D721Med (cell line): ENCODE data around the gene MAP1LC3B.

Source experiments
- DNase-seq: peaks from one replicate; pipeline ENCODE4 v3.0.0; 2011; ENCODE audit warnings: low spot score; ENCODE audit not compliant: insufficient read length
- FAIRE-seq: peaks from 2 replicates; lab custom pipeline; 2011; peaks lifted over from hg19 to GRCh38; lab: Jason Lieb, UNC
- TF ChIP-seq, protein P1 (sequence below): IDR thresholded peaks from 2 replicates; pipeline ENCODE4 v1.5.1; 2012; ENCODE audit warnings: mild to moderate bottlenecking, control low read depth; ENCODE audit not compliant: insufficient read depth; ENCODE audit errors: missing control alignments

MAP1LC3B gene

DNA sequence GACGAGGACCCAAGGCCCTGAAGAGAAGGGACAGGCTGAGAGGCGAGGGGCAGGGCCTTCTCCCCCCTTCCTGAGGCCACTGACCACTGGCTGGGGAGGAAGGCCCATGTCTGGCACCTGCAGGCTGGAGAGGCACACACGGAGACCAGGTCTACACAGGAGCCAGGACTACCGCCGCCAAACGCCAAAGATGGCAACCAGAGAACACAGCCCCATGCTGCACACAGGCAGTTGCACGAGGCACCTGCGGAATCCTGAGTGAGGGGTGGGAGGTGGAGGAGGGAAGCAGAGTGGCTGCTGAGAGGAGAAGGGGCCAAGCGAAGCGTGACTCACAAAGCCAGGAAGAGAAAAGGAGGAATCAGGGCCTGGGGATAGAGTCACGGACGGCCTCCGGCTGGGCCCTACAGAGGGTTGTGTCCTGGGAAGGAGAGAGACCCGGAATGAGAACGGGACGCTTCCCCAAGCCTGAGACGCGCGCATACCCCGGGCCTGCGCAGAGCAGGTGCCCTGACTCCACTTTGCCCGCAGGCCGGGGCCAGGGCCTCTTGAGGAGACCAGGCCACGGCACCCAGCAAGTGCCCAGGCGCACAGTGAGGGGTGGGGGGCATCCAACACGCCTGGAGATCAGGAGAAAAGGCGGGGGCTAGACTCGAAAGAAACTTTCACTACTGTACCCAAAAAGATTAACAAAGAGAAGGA, 46.3 kb upstream of the MAP1LC3B start:
- TF ChIP-seq, protein P1, sequence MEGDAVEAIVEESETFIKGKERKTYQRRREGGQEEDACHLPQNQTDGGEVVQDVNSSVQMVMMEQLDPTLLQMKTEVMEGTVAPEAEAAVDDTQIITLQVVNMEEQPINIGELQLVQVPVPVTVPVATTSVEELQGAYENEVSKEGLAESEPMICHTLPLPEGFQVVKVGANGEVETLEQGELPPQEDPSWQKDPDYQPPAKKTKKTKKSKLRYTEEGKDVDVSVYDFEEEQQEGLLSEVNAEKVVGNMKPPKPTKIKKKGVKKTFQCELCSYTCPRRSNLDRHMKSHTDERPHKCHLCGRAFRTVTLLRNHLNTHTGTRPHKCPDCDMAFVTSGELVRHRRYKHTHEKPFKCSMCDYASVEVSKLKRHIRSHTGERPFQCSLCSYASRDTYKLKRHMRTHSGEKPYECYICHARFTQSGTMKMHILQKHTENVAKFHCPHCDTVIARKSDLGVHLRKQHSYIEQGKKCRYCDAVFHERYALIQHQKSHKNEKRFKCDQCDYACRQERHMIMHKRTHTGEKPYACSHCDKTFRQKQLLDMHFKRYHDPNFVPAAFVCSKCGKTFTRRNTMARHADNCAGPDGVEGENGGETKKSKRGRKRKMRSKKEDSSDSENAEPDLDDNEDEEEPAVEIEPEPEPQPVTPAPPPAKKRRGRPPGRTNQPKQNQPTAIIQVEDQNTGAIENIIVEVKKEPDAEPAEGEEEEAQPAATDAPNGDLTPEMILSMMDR, result no peak
- DNase-seq (no peak), FAIRE-seq (no peak)

DNA sequence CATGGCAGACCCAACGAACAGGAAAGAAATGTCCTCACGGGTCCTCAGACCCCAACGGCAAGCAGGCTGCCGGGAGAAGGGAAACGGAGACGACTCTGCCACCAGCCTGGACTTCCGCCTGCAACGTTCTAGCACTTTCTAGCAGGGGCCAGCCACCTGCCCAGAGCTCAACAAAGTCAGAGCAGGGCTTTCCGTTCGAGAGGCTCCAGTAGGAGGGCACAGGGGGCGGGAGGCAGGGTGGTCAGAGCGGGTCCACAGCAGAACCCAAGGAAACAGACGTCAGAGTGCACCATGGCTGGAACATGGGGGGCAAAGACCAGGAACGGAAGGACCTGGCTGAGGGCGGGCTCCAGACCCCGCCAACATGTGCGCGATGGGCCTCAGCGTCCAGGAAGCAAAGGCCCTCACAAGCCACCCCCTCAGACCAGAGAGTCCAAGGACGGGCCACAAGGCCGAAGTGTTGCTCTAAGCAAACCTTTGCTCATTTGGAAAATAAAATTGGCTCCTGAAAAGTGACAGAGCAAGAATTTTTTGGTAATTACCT, 45.5 kb upstream of the MAP1LC3B start:
- TF ChIP-seq, protein P1, result no peak
- FAIRE-seq, result no peak
- no peak for DNase-seq

DNA sequence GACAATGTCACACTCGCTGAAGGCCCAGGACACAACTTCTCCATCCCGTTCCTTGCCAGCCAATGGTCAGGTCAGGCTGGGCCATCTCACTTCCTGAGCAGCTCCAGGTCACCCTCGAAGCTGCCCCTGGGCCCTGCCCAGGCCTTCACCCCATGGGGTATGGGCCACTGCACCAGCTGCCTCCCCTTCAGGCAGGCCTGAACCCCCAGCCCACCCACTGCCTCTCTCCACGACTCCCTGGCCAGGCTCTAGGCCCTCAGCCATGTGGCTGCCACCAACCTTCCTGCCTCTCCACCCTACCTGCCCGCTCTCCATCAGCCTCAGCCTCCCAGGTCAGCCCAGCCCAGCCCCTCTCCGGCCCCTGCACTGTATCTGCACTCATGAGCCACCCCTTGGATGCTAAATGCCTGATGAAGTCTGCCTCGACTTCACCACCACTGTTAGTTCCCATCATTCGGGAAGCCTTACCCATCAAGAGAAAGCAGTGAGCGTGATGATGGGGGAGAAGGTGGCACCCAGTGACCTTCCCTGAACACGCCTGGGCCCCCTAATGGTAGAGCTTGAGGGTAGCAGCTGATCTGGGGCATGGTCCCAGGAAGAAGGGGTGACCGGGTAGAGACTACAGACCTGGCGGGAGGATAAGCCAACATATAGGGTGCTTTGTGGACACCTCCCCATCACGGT, 44.1 kb upstream of the MAP1LC3B start:
- no peak for DNase-seq
- no peak for FAIRE-seq
- TF ChIP-seq, protein P1, result no peak

DNA sequence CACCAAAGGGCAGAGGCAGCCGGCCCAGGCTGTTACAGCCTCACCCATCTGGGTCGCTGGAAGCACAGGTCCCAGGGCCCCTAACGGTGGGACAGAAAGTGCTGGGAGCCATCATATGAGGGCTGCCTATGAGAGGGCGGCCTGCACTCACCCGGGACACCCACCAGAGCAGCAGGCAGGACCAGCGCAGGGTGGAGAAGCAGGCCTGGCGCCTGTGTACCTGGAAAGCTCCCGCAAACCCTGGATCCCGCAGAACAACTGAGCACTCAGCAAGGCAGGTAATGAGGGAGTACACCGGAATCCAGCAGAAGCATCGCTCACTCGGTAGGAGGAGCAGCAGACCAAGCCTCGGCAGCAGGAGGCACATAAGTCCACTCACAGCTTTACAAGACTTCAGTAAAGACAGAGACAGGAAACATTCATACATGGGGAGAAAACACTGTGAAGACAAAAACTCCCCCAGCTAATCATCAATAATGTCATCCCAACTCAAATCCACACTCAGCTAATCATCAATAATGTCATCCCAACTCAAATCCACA, 43.4 kb upstream of the MAP1LC3B start:
- TF ChIP-seq, protein P1, result no peak
- DNase-seq, result no peak

DNA sequence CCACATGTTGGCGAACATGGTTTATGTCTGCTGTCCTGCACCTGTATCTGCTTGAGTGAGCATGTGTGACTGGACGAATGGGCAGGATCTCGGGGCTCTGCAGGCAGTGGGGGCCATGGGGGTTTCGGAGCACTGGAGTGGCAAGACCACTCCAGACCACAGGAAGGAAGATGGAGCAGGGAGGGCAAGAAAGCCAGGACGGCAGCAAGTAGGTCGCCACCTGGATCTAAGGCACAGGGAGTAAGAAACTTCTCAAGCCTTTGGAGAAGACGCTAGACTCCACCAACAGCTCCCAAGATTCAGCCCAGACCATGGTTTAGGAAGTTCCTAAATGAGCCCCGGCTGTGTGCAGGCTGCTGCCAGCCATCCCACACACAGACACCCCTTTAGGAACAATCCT, 42.1 kb upstream of the MAP1LC3B start:
- DNase-seq (no peak), FAIRE-seq (no peak)
- TF ChIP-seq, protein P1, result no peak

More for the DNA sequence above, 43.4 kb upstream of the MAP1LC3B start:
- no peak for FAIRE-seq

DNA sequence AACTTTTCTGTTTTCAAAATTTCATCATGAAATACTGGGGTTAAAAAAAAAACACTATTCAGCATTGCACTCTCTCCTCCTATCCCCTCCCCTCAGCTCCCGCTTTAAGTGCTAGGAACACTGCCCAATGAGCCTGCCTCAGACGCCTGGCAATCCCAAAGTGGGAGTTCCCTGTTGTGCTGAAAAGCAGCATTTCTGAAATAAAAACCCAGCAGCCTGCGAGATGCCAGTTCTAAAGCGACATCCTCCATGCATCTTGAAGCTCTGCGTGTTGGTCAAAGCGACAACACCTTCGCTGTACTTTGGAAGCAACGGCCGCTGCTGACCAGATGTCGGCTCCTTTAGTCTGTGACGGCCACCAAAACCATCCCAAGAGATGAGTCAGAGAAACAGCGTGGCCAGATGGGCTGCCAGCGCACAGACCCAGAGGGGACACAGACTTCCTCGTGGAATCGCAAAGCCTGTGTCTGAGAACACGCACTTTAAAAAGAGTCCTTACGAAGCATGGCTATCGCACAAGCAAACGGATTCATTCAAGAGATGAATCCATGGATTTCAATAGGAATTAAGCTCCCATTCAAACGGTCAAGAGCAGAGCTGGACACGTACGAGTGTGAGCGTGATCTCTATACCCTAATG, 41.3 kb upstream of the MAP1LC3B start:
- DNase-seq (no peak), FAIRE-seq (no peak)
- TF ChIP-seq, protein P1, result no peak
